HepG2 (cell line): ENCODE results near the gene DOK1. TPM values are rescaled to one million over a fixed set of nuclear protein-coding genes. Genes with fewer than 3 reads are reported as not detected.

Experiments used
- FOXO4 ChIP-seq: sonication (generic); formaldehyde crosslinking; conservative IDR thresholded peaks from 2 replicates; pipeline ENCODE4 v1.8.1; 2023; ENCODE audit warnings: missing genetic modification reagents
- HNF4G ChIP-seq, 2 experiments: sonication (generic) in 1 of 2; formaldehyde crosslinking in 1 of 2; IDR thresholded peaks; 2 replicates each; pipeline versions ENCODE4 v1.4.0 to v1.6.1; 2011 to 2020; ENCODE audit warnings: borderline replicate concordance in 2 of 2, low read depth in 2 of 2, mild to moderate bottlenecking in 2 of 2, low read length in 1 of 2, missing genetic modification reagents in 1 of 2, moderate library complexity in 1 of 2
- JUNB ChIP-seq: sonication (generic); formaldehyde crosslinking; IDR thresholded peaks from 2 replicates; pipeline ENCODE4 v1.8.0; 2022; ENCODE audit warnings: missing genetic modification reagents, mild to moderate bottlenecking, borderline replicate concordance
- KAT7 ChIP-seq: IDR thresholded peaks from 2 replicates; pipeline ENCODE4 v1.6.1; 2018; ENCODE audit warnings: borderline replicate concordance, missing compliant biosample characterization
- SOX6 ChIP-seq, 2 experiments: fragments of 450-650 bp in 1 of 2; sonication (generic) in 1 of 2; formaldehyde crosslinking in 1 of 2; IDR thresholded peaks; 2 replicates each; pipeline versions ENCODE4 v1.4.0 to v1.6.1; 2017 to 2020; ENCODE audit warnings: antibody characterized with exemption in 1 of 2, mild to moderate bottlenecking in 1 of 2, missing genetic modification reagents in 1 of 2
- ZBTB44 ChIP-seq: sonication (generic); formaldehyde crosslinking; IDR thresholded peaks from 2 replicates; pipeline ENCODE4 v1.4.0; 2020; ENCODE audit warnings: missing genetic modification reagents
- ZNF563 ChIP-seq: sonication (generic); formaldehyde crosslinking; IDR thresholded peaks from 2 replicates; pipeline ENCODE4 v1.8.0; 2022; ENCODE audit warnings: mild to moderate bottlenecking, moderate library complexity, missing genetic modification reagents
- ZNF740 ChIP-seq: sonication (generic); formaldehyde crosslinking; IDR thresholded peaks from 2 replicates; pipeline ENCODE4 v1.4.0; 2020; ENCODE audit warnings: missing genetic modification reagents
- ZNF788 ChIP-seq: sonication (generic); formaldehyde crosslinking; IDR thresholded peaks from 2 replicates; pipeline ENCODE4 v1.5.0; 2020; ENCODE audit warnings: mild to moderate bottlenecking, missing genetic modification reagents, borderline replicate concordance
- polyA plus RNA-seq, 8 experiments: library from polyadenylated mRNA; depleted of rRNA in 3 of 8; stranded (reverse) in 7 of 8; unstranded in 1 of 8; fragments of >200 nt; fragmentation: Illumina TruSeq in 4 of 8; extraction: Trizol in 4 of 8; gene quantifications; 2 replicates each; pipeline versions ENCODE4 v1.2.1 to v1.2.3, GENCODE V29; 2011 to 2016; ENCODE audit warnings: low read depth in 4 of 8, missing spikeins in 1 of 8, mixed read lengths in 1 of 8; ENCODE audit not compliant: insufficient read depth in 1 of 8
- total RNA-seq, 5 experiments: library from RNA; depleted of rRNA; stranded (reverse); fragments of >200 nt; fragmentation: Illumina TruSeq; extraction: Trizol; gene quantifications; 2 replicates each; pipeline ENCODE4 v1.2.3, GENCODE V29; 2016; ENCODE audit warnings: low read depth in 1 of 5
- TF ChIP-seq, protein P1 (sequence below): sonication (generic); formaldehyde crosslinking; IDR thresholded peaks from 2 replicates; pipeline ENCODE4 v1.4.0; 2020; ENCODE audit warnings: missing genetic modification reagents, borderline replicate concordance
- TF ChIP-seq, protein P2 (sequence below): sonication (generic); formaldehyde crosslinking; IDR thresholded peaks from 2 replicates; pipeline ENCODE4 v1.5.1; 2020; ENCODE audit warnings: mild to moderate bottlenecking, missing genetic modification reagents, moderate library complexity

The DOK1 gene
- total and polyA plus RNA-seq, 2 of the 13 experiments (the other 11 are each of a cell fraction or from before 2014, with no cell fraction given) = 0.53 to 0.74 TPM

GRCh38 chr2:74524955-74525716, 29.4 kb upstream of the DOK1 start (continued):
- no peak for TF ChIP-seq SOX6 (IDR thresholded peaks at IDR 0.05)
- no peak for TF ChIP-seq SOX6 (CRISPR knock-in tag; IDR thresholded peaks at IDR 0.05)
- no peak for TF ChIP-seq ZNF740 (CRISPR knock-in tag)
- peak; percentile 44; the same call in 1 of the 2 replicates for TF ChIP-seq ZNF563 (CRISPR knock-in tag)
- TF ChIP-seq FOXO4 (CRISPR knock-in tag) = no peak
- 0 out of 2 replicates have a peak, but pooled peaks have one; percentile 5 for TF ChIP-seq ZNF788 (CRISPR knock-in tag)
- TF ChIP-seq, protein P1, sequence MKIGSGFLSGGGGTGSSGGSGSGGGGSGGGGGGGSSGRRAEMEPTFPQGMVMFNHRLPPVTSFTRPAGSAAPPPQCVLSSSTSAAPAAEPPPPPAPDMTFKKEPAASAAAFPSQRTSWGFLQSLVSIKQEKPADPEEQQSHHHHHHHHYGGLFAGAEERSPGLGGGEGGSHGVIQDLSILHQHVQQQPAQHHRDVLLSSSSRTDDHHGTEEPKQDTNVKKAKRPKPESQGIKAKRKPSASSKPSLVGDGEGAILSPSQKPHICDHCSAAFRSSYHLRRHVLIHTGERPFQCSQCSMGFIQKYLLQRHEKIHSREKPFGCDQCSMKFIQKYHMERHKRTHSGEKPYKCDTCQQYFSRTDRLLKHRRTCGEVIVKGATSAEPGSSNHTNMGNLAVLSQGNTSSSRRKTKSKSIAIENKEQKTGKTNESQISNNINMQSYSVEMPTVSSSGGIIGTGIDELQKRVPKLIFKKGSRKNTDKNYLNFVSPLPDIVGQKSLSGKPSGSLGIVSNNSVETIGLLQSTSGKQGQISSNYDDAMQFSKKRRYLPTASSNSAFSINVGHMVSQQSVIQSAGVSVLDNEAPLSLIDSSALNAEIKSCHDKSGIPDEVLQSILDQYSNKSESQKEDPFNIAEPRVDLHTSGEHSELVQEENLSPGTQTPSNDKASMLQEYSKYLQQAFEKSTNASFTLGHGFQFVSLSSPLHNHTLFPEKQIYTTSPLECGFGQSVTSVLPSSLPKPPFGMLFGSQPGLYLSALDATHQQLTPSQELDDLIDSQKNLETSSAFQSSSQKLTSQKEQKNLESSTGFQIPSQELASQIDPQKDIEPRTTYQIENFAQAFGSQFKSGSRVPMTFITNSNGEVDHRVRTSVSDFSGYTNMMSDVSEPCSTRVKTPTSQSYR (CRISPR knock-in tag) = no peak
- TF ChIP-seq JUNB (CRISPR knock-in tag) = no peak
- TF ChIP-seq KAT7 (CRISPR knock-in tag) = no peak
- TF ChIP-seq ZBTB44 (CRISPR knock-in tag) = no peak
- TF ChIP-seq HNF4G (IDR thresholded peaks at IDR 0.05; ENCODE audit: borderline replicate concordance, low read depth, low read length) = no peak
- TF ChIP-seq HNF4G (CRISPR knock-in tag; IDR thresholded peaks at IDR 0.05; ENCODE audit: borderline replicate concordance, low read depth) = no peak
- TF ChIP-seq, protein P2, sequence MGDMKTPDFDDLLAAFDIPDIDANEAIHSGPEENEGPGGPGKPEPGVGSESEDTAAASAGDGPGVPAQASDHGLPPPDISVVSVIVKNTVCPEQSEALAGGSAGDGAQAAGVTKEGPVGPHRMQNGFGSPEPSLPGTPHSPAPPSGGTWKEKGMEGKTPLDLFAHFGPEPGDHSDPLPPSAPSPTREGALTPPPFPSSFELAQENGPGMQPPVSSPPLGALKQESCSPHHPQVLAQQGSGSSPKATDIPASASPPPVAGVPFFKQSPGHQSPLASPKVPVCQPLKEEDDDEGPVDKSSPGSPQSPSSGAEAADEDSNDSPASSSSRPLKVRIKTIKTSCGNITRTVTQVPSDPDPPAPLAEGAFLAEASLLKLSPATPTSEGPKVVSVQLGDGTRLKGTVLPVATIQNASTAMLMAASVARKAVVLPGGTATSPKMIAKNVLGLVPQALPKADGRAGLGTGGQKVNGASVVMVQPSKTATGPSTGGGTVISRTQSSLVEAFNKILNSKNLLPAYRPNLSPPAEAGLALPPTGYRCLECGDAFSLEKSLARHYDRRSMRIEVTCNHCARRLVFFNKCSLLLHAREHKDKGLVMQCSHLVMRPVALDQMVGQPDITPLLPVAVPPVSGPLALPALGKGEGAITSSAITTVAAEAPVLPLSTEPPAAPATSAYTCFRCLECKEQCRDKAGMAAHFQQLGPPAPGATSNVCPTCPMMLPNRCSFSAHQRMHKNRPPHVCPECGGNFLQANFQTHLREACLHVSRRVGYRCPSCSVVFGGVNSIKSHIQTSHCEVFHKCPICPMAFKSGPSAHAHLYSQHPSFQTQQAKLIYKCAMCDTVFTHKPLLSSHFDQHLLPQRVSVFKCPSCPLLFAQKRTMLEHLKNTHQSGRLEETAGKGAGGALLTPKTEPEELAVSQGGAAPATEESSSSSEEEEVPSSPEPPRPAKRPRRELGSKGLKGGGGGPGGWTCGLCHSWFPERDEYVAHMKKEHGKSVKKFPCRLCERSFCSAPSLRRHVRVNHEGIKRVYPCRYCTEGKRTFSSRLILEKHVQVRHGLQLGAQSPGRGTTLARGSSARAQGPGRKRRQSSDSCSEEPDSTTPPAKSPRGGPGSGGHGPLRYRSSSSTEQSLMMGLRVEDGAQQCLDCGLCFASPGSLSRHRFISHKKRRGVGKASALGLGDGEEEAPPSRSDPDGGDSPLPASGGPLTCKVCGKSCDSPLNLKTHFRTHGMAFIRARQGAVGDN (CRISPR knock-in tag) = peak; percentile 79
